ENCODE data around the gene RIMBP2.
"Not testable (repeated sequence)": the region's sequence is repeated elsewhere in the genome, so short reads cannot be mapped to it uniquely, and the experiment has no call there.

The RIMBP2 gene

DNA sequence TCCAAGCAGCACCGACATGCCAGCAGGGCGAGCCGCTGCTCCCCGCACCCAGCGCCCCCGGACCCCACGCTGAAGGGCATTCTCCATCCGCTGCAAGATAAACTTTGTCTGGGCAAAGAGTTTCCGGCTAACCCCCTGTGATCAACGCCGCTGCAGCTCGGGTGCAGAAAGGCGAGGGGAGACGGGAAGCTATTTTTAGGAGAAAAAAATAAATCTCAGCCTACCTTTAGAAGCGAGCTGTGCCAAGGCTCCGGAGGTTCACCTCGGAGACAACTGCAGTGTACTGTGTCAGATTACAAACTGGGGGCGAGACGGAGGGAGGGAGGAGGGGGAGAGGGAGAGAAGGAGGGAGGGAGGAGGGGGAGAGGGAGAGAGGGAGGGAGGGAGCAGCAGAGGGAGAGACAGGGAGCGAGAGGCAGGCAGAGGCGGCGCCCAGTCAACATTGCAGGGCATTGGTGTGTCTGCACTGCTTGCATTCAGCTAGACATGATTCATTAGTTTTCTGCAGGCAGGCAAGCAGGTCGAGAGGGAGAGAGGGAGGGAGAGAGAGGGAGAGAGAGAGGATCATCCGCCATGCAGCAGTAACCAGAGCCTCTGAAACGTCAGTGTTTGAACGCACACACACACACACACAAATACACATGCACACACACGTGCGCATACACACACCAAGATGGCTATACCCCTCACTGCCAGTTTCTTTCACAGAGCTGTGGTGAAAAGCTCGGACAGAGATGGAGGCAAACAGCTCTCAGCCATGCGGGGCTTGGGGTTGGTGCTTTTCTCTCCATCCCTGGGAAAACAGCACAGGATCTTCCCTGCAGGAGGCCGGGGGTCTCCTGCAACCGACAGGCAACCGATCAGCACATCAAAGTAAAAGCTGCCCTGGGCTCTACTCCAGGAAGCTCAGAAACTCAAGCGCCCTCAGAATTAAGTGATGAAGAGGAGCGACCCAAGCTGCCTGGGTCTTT lies at the start of gene RIMBP2:
TSS of gene RIMBP2 (minus strand) at position 302 of the 971 bp plus-strand sequence. CDS start 237,286 bp downstream, outside the sequence.
- DNase-seq = no peak

- no peak for DNase-seq
Observed at GRCh38 chr12:130765186-130765659, 49.1 kb upstream of the RIMBP2 start.

DNA sequence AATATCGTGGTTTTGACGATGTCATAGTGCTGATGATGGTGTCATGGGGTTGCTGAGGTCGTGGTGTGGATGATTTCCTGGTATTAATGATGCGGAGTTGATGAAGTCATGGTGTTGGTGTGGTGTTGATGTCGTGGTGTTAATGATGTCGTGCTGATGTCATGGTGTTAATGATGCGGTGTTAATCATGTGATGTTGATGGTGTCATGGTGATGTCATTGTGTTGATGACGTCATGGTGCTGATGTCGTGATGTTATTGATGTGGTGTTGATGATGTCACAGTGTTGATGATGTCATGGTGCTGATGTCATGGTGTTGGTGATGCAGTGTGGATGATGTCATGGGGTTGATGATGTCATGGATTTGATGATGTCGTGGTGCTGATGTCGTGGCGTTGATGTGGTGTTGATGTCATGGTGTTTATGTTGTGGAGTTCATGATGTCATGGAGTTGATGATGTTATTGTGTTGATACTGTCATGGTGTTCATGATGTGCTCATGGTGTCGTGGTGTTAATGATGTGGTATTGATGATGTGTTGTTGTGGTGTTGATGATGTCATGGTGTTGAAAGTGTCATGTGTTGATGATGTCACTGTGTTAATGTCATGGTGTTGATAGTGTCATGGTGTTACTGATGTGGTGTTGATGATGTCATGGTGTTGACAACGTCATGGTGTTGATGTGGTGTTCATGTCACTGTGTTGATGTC lies 48.5 kb upstream of the RIMBP2 start:
- peak; percentile 20 for DNase-seq

DNA sequence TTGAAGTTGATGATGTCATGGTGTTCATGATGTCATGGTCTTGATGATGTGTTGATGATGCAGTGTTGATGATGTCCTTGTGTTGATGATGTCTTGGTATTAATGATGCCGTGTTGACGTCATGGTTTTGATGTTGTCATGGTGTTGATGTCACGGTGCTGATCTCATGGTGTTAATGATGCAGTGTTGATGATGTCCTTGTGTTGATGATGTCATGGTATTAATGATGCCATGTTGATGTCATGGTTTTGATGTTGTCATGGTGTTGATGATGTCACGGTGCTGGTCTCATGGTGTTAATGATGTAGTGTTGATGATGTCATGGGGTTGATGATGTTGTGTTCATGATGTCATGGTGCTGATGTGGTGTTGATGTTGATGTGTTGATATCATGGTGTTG lies 48.0 kb upstream of the RIMBP2 start:
- DNase-seq = peak; percentile 32

DNA sequence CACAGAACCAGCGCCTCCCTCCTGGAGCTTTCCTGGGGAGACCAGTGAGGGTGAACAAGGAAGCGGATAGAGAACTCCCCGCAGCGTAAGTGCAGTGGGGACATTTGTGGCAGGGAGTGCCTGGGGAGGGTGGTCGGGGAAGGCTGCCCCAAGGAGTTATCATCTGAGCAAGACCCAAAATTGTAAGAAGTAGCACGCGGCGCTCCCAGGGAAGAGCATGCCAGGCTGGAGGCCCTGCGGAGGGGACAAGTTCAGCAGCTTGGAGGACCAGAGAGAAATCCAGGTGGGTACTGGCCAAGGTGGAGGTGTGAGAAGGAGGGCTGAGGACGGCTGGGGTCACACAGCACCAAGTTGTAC lies 46.2 kb upstream of the RIMBP2 start:
- DNase-seq = no peak

DNA sequence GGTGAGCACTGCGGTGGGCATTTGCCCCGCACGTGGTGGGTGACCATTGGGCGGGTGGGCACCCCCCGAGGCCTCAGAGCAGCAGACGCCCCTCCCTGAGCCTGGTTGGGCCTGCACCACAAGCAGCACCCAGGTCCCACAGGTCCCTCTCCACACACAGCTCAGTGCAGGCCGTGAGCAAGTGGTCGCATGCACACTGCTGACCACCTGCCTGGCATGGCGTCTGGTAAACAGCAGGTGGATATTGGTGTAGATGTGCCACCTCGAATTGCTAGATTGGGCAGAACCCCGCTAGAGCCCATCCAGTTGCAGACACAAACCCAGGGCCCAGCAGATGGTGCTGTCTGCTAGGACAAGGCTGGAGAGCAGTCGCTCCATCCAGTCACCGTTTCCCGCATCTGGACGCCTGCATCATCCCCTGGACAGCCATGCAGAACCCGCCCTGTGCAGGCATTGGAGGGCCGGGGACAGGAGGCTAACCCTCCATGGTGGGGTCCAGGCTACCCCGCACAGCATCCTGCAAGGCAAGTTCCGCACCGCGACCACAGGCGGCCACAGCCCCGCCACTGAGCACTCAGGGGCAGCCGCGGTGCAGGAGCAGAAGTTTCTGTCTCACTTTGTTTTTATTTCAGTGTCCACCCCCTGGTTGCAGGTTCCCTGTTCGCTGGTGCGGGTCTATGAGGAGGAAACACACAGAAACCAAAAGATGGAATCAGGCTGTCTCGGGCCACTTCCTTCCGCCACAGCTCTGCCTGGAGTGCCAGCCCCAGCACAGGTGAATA lies 45.6 kb upstream of the RIMBP2 start:
- peak; percentile 73 for DNase-seq

GRCh38 chr12:130754234-130754901 lies 38.3 kb upstream of the RIMBP2 start:
- no peak for DNase-seq

GRCh38 chr12:130752692-130753230 lies 36.7 kb upstream of the RIMBP2 start:
- no peak for DNase-seq

DNA sequence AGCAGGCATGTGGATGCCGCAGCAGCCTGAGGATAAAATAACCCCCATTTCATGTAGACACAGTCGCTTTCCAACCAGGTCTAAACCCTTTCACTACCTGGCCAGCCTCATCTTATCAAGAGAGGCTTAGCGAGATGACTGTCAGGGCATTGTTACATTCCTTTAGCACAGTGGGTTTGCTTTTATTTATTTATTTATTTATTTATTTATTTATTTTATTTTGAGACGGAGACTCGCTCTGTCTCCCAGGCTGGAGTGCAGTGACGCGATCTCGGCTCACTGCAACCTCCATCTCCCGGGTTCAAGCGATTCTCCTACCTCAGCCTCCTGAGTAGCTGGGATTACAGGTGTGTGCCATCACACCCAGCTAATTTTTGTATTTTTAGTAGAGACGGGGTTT lies 35.9 kb upstream of the RIMBP2 start:
- DNase-seq = not testable (repeated sequence)

GRCh38 chr12:130748786-130749185 lies 32.7 kb upstream of the RIMBP2 start:
- no peak for DNase-seq

GRCh38 chr12:130747867-130748740 lies 32.0 kb upstream of the RIMBP2 start:
- peak; percentile 90 for DNase-seq

DNA sequence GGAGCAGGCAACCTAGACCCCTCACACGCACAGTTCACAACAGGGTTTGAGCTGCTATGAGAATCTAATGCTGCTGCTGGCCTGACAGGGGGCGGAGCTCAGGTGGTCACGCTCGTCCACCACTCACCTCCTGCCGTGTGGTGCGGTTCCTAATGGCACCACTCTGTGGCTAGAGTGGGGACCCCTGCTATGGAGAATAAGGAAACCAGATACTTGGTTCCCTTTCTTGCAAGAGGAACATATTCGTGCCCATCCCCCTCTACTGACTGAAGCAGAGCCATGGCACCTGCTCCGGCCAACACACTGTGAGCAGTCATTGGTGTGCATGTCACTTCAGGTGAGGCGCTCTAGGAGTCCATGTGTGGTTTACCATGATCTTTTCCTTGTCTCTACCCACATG lies 30.4 kb upstream of the RIMBP2 start:
- no peak for DNase-seq

- DNase-seq = no peak
Observed at GRCh38 chr12:130745921-130746320, 29.8 kb upstream of the RIMBP2 start.

DNA sequence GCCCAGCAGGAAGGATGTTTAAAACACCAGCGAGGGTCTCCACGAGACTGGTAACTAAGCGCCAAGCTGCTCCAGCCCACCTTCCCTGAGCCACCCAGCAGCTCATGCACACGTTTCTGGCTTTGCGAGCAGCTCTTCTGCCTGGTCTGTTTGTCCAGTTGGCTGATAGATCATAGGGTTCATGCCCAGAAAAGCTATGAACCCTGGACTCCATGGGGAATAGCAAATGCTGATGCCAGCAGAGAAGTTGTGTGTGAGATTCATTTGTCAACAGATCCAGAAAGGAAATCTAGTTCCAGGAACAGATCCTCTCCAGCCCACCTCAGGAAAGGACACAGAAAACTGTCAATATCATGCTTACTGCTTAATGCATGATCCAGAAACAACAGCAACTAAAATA lies 28.2 kb upstream of the RIMBP2 start:
- DNase-seq = no peak

- no peak for DNase-seq
Observed at GRCh38 chr12:130743606-130744005, 27.5 kb upstream of the RIMBP2 start.

GRCh38 chr12:130743176-130743575 lies 27.1 kb upstream of the RIMBP2 start:
- DNase-seq = no peak

DNA sequence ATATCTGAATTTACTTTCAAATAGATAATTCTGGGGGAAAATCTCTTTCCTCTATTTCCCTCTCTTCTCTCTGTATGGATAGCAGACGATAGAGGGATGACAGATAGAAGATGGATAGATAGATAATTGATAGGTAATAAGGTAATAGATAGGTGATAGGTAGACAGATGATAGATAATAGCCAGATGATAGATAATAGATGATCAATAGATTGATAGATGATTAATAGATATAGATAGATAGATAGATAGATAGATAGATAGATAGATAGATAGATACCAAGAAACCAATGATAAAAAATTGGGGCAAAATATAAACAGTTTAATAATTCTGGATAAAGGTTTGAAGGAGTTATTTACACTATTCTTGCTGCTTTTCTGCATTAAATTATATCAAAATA lies 26.6 kb upstream of the RIMBP2 start:
- no peak for DNase-seq

DNA sequence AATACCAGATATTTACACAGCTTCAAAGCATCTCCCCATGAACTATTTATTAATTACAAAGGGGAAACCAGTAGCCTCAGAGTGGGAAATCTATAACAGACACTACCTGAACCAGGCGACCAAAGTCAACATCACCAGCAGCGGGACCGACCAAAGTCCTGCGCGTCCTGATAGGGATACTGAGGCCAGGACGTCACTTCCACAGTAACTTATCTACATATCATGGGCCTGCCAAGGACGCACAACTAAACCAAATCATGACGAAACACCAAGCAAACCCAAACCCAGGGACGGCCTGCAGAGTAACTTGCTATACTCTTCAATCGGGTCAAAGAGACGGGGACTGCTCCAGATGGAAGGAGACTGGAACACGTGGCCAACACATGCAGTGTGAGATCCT lies 26.0 kb upstream of the RIMBP2 start:
- DNase-seq = no peak

DNA sequence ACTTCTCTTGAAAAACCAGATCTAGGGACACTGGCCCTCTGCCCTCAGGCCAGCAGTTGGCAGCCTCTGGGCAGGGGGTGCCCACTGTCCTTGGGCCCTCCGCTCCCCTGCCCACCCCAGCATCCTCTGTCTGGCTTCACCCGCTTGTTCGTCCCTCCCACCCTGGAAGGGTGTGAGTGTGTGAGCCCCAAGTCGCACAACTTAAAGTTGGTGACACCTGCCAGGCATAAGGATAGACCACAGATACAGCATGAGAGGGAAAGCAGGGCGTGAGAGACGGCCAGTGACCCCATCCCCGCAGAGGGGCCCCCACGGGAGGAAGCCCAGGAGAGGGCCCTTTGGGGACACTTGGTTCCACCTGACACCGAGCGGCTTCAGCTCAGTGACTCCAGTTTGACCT lies 23.5 kb upstream of the RIMBP2 start:
- DNase-seq = no peak

DNA sequence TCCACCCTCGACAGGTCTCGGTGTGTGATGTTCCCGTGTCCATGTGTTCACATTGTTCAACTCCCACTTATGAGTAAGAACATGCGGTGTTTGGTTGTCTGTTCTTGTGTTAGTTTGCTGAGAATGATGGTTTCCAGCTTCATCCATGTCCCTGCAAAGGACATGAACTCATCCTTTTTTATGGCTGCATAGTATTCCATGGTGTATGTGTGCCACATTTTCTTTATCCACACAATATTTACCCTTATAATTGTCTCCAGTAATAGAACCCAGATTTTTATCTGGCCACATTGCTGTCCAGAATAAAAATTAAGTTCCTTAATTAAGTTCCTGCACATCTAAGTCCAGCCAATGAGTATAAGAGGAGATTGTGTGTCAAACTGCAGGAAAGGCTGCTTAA lies 22.3 kb upstream of the RIMBP2 start:
- not testable (repeated sequence) for DNase-seq

GRCh38 chr12:130737731-130738130 lies 21.6 kb upstream of the RIMBP2 start:
- DNase-seq = no peak

Measured in OCI-M1 (cell line).